BE2C (cell line): ENCODE data around the gene PNMA6E. TPM values are rescaled to one million over a fixed set of nuclear protein-coding genes. Genes with fewer than 3 reads are reported as not detected.

Experiments used
- DNase-seq: peaks from one replicate; pipeline ENCODE4 v3.0.0-alpha.2; 2020
- H3K27me3 ChIP-seq: fragments of 250-450 bp; sonication (Bioruptor Pico); 2 replicates; pipeline ENCODE4 v1.5.1; 2020; ENCODE audit warnings: mild to moderate bottlenecking
- H3K36me3 ChIP-seq: fragments of 250-450 bp; sonication (Bioruptor Pico); 2 replicates; pipeline ENCODE4 v1.5.1; 2020; ENCODE audit warnings: mild to moderate bottlenecking
- H3K4me1 ChIP-seq: fragments of 250-450 bp; sonication (Bioruptor Pico); 2 replicates; pipeline ENCODE4 v1.5.1; 2020
- H3K4me3 ChIP-seq: 2 replicates; pipeline ENCODE4 v1.5.1; 2011; ENCODE audit warnings: low read depth, low read length
- H3K9me3 ChIP-seq: fragments of 250-450 bp; sonication (Bioruptor Pico); 2 replicates; pipeline ENCODE4 v1.5.1; 2020
- CTCF ChIP-seq: IDR thresholded peaks from 2 replicates; pipeline ENCODE4 v1.5.1; 2012; ENCODE audit warnings: mild to moderate bottlenecking, low read depth, low read length
- polyA plus RNA-seq: library from polyadenylated mRNA; unstranded; fragments of >200 nt; gene quantifications from one replicate; pipeline ENCODE4 v1.2.1, GENCODE V29; 2012; ENCODE audit warnings: low read depth, missing spikeins; ENCODE audit not compliant: insufficient read length, insufficient read depth

The PNMA6E gene
- polyA plus RNA-seq = 0.19 TPM

DNA sequence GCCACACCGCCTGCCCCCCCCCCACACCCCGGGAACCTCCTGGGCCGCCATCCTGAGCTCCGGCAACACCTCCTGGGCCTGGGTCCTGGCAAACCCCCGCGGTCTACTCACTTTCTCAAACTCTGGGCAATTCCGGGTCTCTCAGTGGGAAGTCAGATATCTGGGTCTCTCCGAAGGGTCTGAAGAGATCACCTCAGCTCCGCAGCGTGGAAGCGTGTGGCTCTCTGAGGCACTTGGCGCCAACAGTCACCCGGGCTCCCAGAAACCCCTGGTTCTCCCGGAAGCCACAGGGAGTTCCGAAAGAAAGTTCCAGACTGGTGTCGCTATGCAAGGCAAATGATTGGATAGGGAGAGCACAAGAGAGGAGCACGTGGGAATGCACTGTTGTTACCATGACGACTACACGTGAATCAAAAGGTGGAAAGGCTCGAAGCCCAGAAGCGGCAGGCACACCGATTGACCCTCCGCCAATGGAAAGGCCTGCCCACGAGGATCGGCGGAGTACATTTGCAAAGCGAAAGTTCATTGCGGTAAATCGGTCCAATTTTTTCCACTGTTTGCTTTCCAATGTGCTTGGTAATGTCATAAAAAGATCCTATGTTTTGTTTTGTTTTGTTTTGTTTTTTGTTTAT is at the start of gene PNMA6E:
PNMA6E (minus strand) TSS at position 218 of the 632 bp plus-strand sequence. CDS start 2,501 bp downstream, outside the sequence.
- no peaks in the 10 kb centered on the region for H3K4me1 ChIP-seq
- no peaks in the 10 kb centered on the region; the same call in 1 of the 2 replicates for H3K27me3 ChIP-seq
- H3K36me3 ChIP-seq = no peaks in the 10 kb centered on the region
- no peak for TF ChIP-seq CTCF
- no peak within 1 kb of the TSS for H3K4me3 ChIP-seq
- no peaks in the 10 kb centered on the region for H3K9me3 ChIP-seq
- no peak for DNase-seq

DNA sequence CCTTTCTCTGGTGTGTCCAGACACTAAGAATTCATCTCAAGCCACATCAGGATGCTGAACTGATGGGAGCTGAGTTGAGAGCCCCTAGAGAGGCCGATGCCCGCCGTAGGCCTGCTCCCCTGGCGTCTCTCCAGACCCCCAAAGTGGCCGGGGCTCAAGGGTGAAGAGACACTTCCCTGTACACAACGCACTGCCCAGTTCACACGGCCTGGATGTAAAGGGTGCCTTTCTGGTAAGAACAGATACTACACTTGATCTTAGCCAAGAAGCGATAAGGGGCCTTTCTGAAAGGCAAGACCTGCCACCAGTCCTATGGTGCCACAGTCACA is 49.8 kb upstream of the PNMA6E start:
- H3K4me3 ChIP-seq = no peak overlapping the region
- no peak for TF ChIP-seq CTCF
- DNase-seq = no peak
- H3K4me1 ChIP-seq = no peaks in the 10 kb centered on the region
- H3K36me3 ChIP-seq = no peaks in the 10 kb centered on the region
- H3K27me3 ChIP-seq = no peaks in the 10 kb centered on the region
- H3K9me3 ChIP-seq = no peaks in the 10 kb centered on the region

GRCh38 chrX:153450114-153450948 is 49.2 kb upstream of the PNMA6E start:
- no peaks in the 10 kb centered on the region for H3K27me3 ChIP-seq
- H3K9me3 ChIP-seq = no peaks in the 10 kb centered on the region
- no peak for DNase-seq
- no peaks in the 10 kb centered on the region for H3K36me3 ChIP-seq
- H3K4me3 ChIP-seq = no peak overlapping the region
- no peak for TF ChIP-seq CTCF
- H3K4me1 ChIP-seq = no peaks in the 10 kb centered on the region

DNA sequence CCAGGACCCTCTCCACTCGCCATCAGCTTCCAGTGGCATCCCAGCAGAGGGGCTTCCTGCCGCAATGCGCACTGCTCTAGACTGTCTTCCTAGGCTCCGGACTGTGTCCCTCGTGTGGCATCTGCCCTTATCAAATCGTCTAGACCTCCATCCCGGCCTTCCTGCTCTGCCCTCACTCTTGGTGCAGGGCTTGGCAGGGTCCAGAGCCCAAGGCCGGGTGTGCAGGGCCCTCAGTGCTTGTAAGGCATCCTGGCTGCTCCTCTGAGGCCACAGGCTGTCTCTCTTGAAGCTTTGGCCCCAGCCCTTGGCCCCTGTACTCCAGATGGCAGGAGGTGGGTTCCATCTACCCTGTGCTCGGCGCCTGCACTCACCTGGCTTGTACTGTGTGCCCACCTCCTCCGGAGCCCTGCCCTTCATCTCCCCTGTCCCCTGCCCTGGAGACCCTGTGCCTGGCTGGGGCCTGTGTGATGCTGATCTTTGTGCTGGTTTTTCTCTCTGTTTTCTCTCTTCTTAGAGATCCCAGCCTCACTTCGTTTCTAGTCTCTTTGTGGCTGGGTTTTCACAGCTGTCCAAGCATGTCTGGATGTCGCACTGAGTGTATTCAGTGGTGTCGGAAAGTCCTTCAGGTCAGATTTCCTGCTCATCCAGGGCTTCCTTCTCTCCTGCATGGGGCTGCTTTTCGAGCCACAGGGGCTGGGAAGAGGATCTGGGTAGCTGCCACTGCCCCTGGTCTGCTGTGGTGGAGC is 48.4 kb upstream of the PNMA6E start:
- Histone ChIP-seq H3K4me3 (no peak overlapping the region), H3K27me3 (no peaks in the 10 kb centered on the region), H3K9me3 (no peaks in the 10 kb centered on the region), H3K36me3 (no peaks in the 10 kb centered on the region), H3K4me1 (no peaks in the 10 kb centered on the region)
- no peak for TF ChIP-seq CTCF
- no peak for DNase-seq

GRCh38 chrX:153448556-153449367 is 47.6 kb upstream of the PNMA6E start:
- no peak for DNase-seq
- Histone ChIP-seq H3K27me3 (no peaks in the 10 kb centered on the region), H3K36me3 (no peaks in the 10 kb centered on the region), H3K9me3 (no peaks in the 10 kb centered on the region), H3K4me3 (no peak overlapping the region), H3K4me1 (no peaks in the 10 kb centered on the region)
- TF ChIP-seq CTCF = no peak
